CD4-positive, alpha-beta T cell treated with Interleukin-1 beta for 1 hour (primary cell): ENCODE measurements around the gene RTN3.
"Not testable (repeated sequence)": the region's sequence is repeated elsewhere in the genome, so short reads cannot be mapped to it uniquely, and the experiment has no call there.

Experiments used
- DNase-seq, 2 donors: peaks; one replicate each; pipeline ENCODE4 v3.0.0-alpha.2; 2020 to 2022

RTN3 gene

DNA sequence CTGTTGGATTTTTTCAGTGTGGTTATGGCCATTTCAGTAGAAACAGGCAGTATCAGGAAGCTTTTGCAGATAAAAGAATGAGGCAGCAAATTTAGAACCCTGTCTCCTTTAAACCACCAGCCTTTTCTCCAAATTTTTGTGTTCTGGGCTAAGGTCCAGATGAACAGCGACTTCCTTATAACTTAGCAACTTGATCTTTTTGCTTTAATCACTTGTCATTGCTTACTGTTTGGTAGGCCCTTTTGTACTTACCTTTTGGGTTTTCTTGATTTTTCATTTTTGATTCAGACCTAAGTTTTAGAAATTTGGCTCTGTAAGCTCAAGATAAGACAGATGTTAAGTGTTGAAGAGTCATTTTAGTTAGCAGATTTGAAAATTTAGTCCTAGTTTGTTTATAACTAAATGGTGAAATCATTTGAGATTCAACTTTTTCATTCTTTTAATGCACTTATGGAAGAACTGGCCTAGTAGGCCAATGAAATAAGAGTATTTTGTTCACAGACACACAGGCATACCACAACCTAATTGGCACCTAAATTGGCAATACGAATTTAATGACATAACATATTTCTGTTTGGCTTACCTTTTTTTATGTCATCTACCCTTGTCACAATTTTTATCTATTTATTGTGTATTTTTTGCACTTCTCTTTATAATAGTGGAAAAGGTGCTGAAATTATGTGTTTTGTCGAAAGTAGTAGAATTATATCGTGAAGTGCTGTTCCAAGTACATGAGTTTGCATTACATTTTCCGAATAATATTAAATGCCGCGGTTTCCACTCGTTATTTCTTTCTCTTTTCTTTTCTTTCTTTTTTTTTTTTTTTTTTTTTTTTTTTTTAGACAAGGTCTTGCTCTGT is 2.1 kb downstream of the RTN3 start:
- no peak for DNase-seq

DNA sequence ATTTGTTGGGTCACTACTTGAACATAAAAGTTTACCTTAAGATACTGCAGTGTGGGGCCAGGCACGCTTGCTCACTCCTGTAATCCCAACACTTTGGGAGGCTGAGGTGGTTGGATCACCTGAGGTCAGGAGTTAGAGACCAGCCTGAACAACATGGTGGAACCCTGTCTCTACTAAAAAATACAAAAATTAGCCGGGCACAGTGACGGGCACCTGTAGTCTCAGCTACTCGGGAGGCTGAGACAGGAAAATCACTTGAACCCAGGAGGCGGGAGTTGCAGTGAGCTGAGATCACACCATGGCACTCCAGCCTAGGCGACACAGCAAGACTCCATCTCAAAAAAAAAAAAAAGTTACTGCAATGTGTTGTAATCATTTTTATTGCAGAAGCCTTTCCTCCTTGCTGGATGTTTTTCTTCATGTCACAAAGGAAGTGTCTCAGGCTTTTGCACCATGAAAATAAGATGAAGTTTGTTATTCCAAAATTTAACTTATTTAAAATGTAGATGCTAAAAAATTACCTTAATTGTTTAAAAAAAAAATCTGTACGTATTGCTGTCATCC is 3.9 kb downstream of the RTN3 start:
- DNase-seq = not testable (repeated sequence)

DNA sequence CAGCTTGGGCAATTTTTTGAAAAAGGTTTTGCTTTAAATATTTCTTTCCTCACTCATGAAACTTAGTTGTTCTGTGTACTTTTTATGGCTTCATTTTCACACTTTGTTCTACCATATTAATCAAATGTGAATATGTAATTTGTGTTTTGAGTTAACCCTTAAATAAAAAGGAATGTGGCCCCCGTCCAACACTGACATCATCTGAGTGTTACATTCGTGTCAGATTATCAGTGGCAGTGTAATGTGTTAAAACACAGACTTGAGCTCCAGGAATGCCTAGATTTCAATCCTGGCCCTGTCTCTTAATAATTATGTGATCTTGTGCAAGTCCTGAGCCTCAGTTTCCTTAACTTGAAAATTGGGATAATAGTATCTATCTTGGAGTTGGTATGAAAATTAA is 5.6 kb downstream of the RTN3 start:
- DNase-seq = no peak

DNA sequence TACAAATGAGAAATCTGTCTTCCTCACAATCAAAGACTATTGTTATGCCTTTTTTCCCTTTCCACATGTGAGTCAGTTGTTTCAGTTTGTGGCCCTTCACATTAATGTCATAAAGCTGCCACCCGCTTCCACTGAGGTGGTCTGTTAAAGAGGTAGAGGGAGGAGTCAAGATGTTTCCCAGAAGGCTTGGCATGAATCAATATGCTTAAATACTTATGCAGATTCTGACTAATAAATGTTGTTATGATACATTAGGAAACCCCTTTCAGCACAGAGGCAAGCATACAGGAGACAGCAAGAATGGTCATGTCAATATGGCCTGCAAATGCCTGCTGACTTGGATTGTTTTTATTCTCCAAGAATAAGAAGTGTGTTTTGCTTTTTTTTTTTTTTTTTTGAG is 6.5 kb downstream of the RTN3 start:
- DNase-seq = no peak

DNA sequence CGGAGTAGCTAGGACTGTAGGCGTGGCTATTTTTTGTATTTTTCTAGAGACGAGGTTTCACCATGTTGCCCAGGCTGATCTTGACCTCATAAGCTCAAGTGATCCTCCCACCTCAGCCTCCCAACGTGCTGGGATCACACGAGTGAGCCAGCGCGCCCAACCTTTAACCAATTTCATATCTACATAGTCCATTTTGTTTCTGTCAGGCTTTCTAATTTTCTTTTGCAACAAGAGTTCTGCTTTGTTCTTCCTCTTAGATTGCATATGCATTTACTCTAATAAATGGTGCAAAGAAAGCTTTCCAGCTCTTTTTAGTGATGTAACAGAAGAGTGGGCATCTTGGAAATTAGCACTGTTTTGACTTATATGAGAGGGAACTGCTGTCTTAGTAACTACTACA is 13.3 kb downstream of the RTN3 start:
- DNase-seq = no peak

DNA sequence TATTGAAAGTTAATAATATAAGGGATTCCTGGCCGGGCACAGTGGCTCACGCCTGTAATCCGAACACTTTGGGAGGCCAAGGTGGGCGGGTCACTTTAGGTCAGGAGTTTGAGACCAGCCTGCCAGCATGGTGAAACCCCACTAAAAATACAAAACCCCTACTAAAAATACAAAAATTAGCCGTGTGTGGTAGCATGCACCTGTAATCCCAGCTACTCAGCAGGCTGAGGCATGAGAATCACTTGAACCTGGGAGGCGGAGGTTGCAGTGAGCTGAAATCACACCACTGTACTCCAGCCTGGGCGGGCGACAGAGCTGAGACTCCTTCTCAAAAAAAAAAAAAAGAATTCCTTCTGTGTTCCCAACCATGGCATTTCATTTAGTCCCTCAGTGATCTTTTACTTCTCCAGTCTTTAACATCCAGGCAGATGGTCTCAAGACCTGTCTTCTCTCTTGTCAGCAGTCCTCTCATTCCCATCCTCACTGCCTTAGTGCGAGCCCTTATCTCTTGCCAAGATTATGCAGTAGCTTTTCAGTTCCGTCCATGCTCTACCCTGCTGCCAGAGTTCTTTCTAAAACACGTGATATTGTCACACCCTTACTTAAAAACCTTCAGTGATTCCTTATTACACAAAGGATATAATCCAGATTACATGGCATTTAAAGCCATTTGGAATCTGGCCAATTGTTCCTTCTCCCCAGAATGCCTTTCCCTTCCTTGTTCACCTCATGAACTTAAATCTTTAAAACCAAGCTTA is 17.9 kb downstream of the RTN3 start:
- no peak for DNase-seq

DNA sequence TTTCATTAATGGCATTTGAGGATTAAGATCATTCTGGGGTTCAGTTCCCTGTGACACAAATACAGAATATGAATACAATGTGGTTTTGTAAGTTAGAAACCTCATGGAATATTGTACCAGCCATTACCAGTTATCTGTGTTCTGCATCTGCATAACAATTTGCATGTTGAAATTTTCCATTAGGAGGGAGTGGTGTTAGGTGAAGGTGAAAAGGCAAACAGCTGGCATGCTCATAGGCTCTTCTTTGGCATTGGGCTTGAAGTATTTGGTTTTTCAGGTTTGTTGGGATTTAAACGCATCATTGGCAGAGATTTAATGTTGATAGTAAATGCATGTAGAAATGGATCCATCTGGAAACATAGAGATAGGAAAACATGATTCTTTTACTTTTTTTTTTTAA is 18.6 kb downstream of the RTN3 start:
- no peak for DNase-seq

DNA sequence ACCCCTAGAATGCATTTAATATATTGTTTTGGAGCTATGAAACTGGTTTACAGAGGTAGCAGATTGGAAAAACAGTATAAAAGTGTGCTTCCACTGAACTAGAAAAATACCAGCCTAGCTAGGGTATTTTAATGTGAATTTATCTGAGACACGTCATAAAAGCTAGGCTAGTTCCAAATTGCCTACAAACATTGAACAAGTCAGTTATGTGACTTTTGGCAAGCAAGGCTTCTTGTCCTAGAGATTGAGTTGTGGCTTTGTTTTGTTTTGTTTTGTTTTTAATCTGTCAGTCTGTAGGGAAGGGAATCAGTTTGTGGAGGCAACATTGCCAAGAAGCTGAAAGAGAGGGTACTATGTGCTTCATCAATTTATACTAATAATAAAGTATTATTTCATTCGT is 24.2 kb downstream of the RTN3 start:
- no peak for DNase-seq

DNA sequence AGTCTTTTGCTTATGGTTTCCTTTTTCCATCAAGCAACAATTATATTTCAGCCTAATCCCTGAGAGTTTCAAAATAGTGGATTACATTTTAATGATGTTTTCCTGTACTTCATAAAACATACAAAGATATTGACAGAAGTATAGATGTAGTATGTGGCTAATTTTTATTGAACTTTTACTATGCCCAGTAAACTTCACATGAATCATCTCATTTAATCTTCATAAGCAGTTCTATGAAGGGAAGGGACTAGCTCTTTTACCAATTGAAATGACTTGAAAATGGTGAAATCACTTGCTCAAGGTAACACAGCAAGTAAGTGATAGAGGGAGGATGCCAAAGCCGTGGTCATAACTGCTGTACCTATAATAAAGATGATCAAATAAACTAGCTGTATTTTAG is 27.5 kb downstream of the RTN3 start:
- DNase-seq = no peak

DNA sequence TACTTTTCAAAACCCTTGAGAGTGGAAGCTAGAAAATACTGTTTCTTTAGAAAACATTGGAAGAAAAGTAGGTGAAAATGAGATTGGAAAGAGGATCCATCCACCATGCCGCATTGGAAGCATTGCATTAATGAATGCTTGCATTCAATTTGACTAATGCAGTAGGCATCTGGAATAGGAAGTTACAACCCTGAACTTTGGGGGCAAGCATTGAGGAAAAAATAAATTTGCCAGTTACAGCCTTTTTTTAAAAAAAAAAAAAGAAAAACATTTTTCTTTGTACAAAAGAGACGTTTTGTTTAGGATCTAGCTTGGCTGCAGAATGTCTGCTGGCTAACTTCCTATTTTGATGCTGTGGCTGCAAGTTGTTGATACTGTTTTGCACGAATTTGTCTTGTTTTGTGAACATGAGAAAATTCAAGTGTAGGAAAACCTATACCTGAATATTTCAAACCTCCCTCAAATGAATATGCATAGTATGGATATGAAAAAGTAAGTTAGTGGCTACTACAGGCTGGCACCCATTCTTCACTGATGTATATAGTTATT is 28.1 kb downstream of the RTN3 start:
- no peak for DNase-seq

DNA sequence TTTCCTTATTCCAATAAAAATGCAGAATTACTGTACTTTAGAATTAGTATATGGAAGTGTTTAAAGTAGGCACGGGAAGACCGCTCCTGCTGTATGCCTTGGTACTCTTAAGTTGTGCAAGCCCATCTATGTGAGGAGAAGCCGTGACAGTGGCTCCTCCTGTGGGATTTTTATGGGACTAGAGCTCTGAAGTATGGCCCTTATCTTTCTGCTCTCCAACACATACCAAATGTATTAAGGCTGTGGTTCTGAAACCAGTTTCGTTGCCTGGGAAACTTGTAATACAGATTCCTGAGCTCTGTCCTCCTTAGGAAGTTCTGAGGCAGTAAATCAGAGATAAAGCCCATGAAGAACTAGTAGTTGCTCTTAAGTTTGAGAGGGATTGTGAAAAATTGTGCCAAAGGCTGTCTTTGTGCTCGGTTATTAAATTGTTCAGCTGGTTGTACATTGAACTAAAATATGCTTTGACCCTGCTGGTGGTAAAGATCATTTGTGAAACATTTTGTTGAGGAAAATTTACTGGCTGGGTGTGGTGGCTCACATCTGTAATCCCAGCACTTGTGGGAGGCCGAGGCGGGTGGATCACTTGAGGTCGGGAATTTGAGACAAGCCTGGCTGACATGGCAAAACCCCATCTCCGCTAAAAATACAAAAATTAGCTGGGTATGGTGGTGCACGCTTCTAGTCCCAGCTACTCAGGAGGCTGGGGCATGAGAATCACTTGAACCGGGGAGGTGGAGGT is 29.3 kb downstream of the RTN3 start:
- no peak for DNase-seq

DNA sequence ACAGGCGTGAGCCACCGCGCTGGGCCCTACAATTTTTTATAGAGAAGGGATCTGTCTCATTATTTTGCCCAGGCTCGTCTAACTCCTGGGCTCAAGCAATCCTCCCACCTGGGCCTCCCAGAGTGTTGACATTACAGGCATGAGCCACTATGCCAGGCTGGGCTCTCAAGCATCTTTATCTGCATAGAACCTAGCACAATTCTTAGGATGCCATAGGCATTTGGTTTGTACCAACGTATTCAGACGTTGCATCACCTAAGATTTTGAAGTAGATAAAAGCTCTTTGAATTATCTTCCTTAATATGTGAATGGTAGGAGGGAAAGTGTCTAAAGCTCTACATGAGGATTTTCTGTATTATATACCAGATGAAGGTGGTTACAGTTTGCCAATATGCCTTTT is 30.5 kb downstream of the RTN3 start:
- no peak for DNase-seq

DNA sequence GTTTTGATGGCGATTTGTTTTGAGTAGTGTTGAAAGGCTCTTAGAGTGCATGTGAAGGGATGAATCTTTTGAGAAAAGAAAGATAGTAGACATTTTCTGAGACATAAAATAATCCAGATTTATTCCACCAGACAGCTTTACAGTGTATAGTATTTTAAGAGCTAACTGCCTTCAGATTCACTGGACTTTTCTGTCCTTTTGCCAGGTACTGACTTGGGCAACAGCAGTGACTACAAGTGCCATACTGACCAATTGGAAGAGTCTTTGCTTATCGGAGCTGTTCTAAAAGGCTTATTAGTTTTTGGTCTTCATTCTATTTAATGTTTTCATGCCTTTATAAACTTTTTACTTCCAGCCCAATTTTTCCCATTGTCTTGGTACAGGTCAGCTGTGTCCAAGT is 32.5 kb downstream of the RTN3 start:
- DNase-seq = no peak

DNA sequence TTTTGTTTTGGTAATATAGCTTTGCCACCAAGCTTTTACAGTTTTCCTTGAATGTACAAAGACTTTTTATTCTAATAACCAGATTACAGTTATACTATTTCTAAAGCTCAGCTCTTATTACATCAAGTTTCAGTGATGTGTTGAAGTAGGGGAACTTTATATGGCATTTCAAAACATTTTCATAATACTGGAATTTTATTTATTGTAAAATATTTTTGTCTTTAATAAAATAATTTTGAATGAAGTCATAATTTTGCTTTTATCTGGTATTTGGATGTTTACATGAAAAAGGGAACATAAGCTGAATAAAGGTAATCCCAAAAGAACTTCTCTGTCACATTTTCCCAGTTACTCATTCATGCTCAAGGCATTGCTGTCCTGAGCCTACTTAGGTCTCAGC is 34.7 kb downstream of the RTN3 start:
- DNase-seq = no peak

DNA sequence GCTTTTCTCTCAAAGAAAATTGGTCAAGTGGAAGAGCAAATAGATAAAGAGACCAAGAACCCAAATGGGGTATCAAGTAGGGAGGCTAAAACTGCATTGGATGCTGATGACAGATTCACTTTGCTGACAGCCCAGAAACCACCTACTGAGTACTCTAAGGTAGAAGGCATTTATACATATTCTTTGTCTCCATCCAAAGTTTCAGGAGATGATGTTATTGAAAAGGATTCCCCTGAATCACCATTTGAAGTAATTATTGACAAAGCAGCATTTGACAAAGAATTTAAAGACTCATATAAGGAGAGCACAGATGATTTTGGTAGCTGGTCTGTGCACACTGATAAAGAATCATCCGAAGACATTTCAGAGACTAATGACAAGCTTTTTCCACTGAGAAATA is 37.7 kb downstream of the RTN3 start:
- no peak for DNase-seq

DNA sequence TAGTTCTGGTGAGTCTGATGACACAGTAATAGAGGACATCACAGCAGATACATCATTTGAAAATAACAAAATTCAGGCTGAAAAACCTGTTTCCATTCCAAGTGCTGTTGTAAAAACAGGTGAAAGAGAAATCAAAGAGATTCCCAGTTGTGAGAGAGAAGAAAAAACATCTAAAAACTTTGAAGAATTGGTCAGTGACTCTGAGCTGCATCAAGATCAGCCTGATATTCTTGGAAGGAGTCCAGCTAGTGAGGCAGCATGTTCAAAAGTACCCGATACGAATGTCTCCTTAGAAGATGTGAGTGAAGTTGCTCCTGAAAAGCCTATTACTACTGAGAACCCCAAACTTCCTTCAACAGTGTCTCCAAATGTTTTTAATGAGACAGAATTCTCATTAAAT is 38.7 kb downstream of the RTN3 start:
- no peak for DNase-seq

DNA sequence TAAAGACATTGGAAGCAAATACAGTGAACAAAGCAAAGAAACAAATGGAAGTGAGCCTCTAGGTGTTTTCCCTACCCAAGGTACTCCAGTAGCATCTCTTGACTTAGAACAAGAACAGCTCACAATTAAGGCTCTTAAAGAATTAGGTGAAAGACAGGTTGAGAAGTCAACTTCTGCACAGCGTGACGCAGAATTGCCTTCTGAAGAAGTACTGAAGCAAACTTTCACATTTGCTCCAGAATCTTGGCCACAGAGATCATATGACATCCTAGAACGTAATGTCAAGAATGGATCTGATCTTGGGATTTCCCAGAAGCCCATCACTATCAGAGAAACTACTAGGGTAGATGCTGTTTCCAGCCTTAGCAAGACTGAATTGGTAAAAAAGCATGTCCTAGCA is 39.3 kb downstream of the RTN3 start:
- DNase-seq = no peak

DNA sequence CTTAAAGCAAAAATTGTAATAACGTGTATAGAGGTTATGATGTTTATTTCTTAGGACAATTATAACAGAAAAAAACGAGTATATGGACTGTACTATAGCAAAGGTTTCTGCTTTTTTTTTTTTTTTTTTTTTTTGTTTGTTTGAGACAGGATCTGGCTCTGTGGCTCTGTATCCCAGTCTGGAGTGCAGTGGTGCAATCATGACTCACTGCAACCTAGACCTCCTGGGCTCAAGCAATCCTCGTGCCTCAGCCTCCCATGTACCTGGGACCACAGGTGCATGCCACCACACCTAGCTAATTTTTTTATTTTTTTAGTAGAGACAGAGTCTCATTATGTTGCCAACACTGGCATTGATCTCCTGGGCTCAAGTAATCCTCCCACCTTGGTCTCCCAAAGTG is 48.0 kb downstream of the RTN3 start:
- no peak for DNase-seq

DNA sequence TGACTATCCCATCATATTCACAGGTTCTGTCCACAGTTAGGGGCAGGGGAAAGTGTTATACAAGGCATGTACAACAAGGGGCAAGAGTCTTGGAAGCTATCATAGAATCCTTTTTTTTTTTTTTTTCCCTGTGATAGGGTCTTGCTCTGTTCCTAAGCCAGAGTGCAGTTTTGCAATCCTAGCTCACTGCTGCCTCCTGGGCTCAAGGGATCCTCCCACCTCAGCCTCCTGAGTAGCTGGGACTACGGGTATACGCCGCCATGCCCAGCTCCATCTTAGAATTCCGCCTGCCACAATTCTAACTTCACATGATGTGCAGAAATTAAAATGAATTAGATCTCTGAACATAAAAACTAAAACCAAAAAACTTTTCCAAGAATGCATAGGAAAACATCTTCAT is 55.6 kb downstream of the RTN3 start:
- DNase-seq = no peak

DNA sequence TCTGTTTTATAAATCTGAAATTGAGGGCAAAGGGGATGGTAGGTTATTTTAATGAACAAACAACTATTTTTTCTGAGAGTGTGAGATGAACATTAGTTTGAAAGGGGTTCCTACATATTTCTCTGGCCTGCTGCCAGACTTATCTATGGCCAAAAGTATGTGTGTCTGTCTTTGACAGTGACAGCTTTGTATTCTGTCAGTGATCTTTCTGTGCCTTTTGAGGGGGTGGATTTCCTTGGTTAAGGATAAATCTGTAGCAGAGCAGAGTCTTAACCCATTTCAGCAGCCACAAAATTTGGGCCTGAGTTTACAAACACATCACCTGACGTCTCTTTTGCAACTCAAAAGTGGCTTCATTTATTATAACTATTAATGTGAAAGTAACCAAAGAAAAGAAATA is 56.4 kb downstream of the RTN3 start:
- no peak for DNase-seq

DNA sequence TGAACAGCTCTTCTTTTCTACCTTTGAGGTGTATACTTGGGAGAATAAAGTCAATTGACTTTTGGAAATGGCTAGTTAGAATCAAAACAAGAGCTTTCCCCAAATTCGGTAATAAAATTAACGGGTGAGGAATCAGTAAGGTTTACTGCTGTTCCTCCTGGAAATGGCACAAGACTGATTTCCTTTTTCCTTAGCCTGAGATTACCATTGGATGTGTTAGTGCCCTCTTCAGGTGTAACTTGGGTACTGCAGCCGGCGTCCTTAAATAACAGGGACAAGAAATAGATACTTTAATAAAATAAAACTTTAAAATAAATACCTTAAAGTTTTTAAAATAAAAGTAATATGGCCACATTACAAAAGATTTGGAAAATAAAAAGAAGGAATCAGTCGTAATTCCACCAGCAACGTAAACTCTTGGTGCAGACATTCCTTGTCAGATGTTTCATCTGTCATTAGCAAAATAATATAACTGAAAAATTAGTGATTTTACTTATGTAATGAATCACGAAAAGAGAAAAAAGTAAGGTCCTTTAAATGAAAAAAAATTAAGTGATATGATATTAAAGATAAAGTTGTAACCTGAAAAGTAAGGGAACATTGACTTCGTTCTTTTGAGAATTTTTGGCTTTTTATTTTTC is 57.5 kb downstream of the RTN3 start:
- peak; percentile 36 to 68 for DNase-seq

DNA sequence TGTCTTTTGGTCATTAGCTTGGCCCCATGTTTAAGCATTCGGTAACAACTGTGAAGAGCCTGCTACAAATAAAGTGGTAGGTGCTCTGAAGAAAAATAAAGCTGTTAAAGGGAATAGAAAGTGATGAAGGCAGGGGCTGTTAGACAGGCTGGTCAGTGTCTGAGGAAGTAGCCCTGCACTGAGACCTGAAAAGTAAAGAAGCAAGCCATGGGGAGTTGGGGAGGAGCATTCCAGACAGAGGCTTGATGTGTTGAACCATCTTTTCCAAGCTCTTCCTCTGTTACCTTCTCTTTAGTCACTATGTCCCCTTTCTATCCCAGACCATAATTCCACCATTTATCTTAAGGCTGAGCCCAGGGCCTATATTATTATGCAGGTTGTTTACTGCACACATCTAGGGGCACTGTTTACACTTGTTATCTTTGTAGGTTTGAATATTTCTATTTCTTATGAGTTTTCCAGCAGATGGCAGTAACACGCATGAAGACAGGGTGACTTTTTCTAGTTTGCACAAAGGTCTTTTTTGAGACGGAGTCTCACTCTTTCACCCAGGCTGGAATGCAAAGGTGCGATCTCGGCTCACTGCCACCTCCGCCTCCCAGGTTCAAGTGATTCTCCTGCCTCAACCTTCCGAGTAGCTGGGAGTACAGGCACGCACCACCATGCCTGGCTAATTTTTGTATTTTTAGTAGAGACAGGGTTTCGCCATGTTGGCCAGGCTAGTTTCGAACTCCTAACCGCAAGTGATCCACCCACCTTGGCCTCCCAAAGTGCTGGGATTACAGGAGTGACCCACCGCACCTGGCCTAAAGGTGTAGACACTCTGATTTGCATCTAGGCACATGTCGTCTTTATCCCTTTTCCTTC is 64.2 kb downstream of the RTN3 start:
- DNase-seq = no peak
